Measurements from ENCODE around the gene GDF2.

GDF2 gene

DNA sequence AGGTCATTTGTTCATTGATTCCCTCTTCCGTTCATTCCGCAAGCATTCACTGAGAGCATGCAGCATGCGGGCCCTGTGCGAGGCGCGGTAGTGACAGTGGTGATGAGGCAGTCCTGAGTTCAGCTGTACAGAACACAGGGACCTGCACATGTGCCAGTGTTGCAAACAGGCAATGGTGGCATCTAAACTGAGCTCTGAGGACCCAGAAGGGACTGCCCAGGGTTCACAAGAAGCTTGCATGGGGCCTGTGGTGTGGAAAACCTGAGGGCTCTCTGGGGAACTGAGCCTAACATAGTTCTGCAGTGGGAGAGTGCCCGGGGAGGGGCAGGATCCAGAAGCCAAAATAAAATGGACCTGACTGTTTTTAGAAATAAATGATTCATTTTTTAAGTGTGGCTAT is 48.6 kb downstream of the GDF2 start:
- Histone ChIP-seq H3K23ac (ENCODE audit: low read length) (no peak overlapping the region), H3K4me1 (ENCODE audit: control insufficient read depth, low read depth, low read length) (no peaks in the 10 kb centered on the region), H4K5ac (ENCODE audit: low read length) (no peak overlapping the region), H3K27me3 (ENCODE audit: insufficient read depth, low read length, poor library complexity) (no peaks in the 10 kb centered on the region), H2BK15ac (replicated peaks; ENCODE audit: low read depth) (no peak overlapping the region), H3K18ac (ENCODE audit: low read length) (no peak overlapping the region), H2BK5ac (ENCODE audit: low read length) (no peak overlapping the region), H3K9ac (ENCODE audit: low read length) (no peak overlapping the region), H3K27ac (ENCODE audit: low read depth, low read length) (no peak overlapping the region), H2BK120ac (ENCODE audit: low read depth, low read length) (no peak overlapping the region), H3K4ac (ENCODE audit: low read depth, low read length) (no peak overlapping the region), H3K79me2 (ENCODE audit: control insufficient read depth, insufficient read depth, low read length) (no peaks in the 10 kb centered on the region), H4K8ac (ENCODE audit: low read depth, low read length) (no peak overlapping the region), H3K79me1 (ENCODE audit: low read length) (no peaks in the 10 kb centered on the region), H3K4me3 (ENCODE audit: low read length) (no peak overlapping the region), H2AK5ac (ENCODE audit: low read length) (no peak overlapping the region), H3K36me3 (ENCODE audit: control insufficient read depth, insufficient read depth, low read length) (no peaks in the 10 kb centered on the region), H3K56ac (ENCODE audit: low read length) (no peak overlapping the region), H3K4me2 (ENCODE audit: low read length) (no peak overlapping the region)
- no CpG with 5 or more reads among the region's 7 CpGs for WGBS (ENCODE audit: extremely low coverage, insufficient coverage, low lambda C conversion rate)
- DNase-seq = no peak

DNA sequence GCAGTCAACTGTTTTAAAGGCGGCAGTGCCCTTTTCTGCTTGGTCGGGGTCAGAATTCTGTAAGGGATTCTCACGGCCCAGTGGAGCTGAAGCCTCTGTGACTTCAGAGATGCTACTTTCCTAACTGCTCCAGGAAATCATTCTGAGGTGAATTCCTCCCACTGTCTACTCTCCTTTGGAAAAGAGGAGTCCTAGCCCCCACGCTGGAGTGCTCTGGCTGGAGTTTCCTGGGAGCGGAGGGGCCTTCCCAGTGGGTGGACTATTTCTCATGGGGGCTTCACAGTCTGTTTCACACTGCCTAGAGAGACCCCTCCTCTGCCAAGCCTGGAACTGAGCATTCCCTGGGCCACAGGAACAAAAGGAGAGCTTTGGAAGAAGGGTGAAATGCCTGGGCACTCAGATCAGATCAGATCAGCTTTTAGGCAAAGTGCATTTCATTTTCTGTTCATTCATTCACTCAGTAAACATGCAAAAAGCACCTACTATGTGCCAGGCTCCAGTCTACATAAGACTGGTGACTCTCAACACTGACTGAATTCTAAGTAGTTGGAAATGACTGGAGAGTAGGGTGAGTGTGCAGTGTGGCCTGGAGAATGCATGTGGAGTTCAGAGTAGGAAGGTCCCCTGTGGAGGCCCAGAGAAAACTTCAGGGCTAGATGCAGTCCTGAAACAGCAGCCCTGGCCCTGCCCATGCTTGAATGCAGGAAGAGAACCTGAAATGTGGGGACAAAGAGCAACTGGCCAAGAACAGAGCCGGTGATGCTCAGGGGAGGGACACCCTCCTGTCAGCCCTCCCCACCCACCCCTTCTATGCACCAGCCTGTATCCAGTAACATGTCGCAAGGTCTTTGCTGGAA is 49.6 kb downstream of the GDF2 start:
- Histone ChIP-seq H4K8ac (ENCODE audit: low read depth, low read length) (no peak overlapping the region), H3K27ac (ENCODE audit: low read depth, low read length) (no peak overlapping the region), H3K79me1 (ENCODE audit: low read length) (no peaks in the 10 kb centered on the region), H3K4me3 (ENCODE audit: low read length) (no peak overlapping the region), H3K36me3 (ENCODE audit: control insufficient read depth, insufficient read depth, low read length) (no peaks in the 10 kb centered on the region), H4K5ac (ENCODE audit: low read length) (no peak overlapping the region), H3K18ac (ENCODE audit: low read length) (no peak overlapping the region), H2BK120ac (ENCODE audit: low read depth, low read length) (no peak overlapping the region), H3K27me3 (ENCODE audit: insufficient read depth, low read length, poor library complexity) (no peaks in the 10 kb centered on the region), H3K4ac (ENCODE audit: low read depth, low read length) (no peak overlapping the region), H3K23ac (ENCODE audit: low read length) (no peak overlapping the region), H3K56ac (ENCODE audit: low read length) (no peak overlapping the region), H2AK5ac (ENCODE audit: low read length) (no peak overlapping the region), H2BK5ac (ENCODE audit: low read length) (no peak overlapping the region), H3K9ac (ENCODE audit: low read length) (no peak overlapping the region), H3K4me2 (ENCODE audit: low read length) (no peak overlapping the region), H3K79me2 (ENCODE audit: control insufficient read depth, insufficient read depth, low read length) (no peaks in the 10 kb centered on the region), H3K4me1 (ENCODE audit: control insufficient read depth, low read depth, low read length) (no peaks in the 10 kb centered on the region), H2BK15ac (replicated peaks; ENCODE audit: low read depth) (no peak overlapping the region)
- no CpG with 5 or more reads among the region's 7 CpGs for WGBS (ENCODE audit: extremely low coverage, insufficient coverage, low lambda C conversion rate)
- no peak for DNase-seq

- Histone ChIP-seq H3K4ac (ENCODE audit: low read depth, low read length) (no peak overlapping the region), H3K4me1 (ENCODE audit: control insufficient read depth, low read depth, low read length) (no peaks in the 10 kb centered on the region), H4K8ac (ENCODE audit: low read depth, low read length) (no peak overlapping the region), H3K36me3 (ENCODE audit: control insufficient read depth, insufficient read depth, low read length) (no peaks in the 10 kb centered on the region), H3K18ac (ENCODE audit: low read length) (no peak overlapping the region), H2BK120ac (ENCODE audit: low read depth, low read length) (no peak overlapping the region), H2BK15ac (replicated peaks; ENCODE audit: low read depth) (no peak overlapping the region), H3K23ac (ENCODE audit: low read length) (no peak overlapping the region), H2BK5ac (ENCODE audit: low read length) (no peak overlapping the region), H3K27me3 (ENCODE audit: insufficient read depth, low read length, poor library complexity) (no peaks in the 10 kb centered on the region), H3K56ac (ENCODE audit: low read length) (no peak overlapping the region), H4K5ac (ENCODE audit: low read length) (no peak overlapping the region), H3K79me2 (ENCODE audit: control insufficient read depth, insufficient read depth, low read length) (no peaks in the 10 kb centered on the region), H3K27ac (ENCODE audit: low read depth, low read length) (no peak overlapping the region), H2AK5ac (ENCODE audit: low read length) (no peak overlapping the region), H3K4me3 (ENCODE audit: low read length) (no peak overlapping the region), H3K79me1 (ENCODE audit: low read length) (no peaks in the 10 kb centered on the region), H3K9ac (ENCODE audit: low read length) (no peak overlapping the region), H3K4me2 (ENCODE audit: low read length) (no peak overlapping the region)
- WGBS (ENCODE audit: extremely low coverage, insufficient coverage, low lambda C conversion rate) = no CpG with 5 or more reads among the region's 6 CpGs
- DNase-seq = no peak
These were observed 50.5 kb downstream of the GDF2 start for GRCh38 chr10:47372726-47373125.

DNA sequence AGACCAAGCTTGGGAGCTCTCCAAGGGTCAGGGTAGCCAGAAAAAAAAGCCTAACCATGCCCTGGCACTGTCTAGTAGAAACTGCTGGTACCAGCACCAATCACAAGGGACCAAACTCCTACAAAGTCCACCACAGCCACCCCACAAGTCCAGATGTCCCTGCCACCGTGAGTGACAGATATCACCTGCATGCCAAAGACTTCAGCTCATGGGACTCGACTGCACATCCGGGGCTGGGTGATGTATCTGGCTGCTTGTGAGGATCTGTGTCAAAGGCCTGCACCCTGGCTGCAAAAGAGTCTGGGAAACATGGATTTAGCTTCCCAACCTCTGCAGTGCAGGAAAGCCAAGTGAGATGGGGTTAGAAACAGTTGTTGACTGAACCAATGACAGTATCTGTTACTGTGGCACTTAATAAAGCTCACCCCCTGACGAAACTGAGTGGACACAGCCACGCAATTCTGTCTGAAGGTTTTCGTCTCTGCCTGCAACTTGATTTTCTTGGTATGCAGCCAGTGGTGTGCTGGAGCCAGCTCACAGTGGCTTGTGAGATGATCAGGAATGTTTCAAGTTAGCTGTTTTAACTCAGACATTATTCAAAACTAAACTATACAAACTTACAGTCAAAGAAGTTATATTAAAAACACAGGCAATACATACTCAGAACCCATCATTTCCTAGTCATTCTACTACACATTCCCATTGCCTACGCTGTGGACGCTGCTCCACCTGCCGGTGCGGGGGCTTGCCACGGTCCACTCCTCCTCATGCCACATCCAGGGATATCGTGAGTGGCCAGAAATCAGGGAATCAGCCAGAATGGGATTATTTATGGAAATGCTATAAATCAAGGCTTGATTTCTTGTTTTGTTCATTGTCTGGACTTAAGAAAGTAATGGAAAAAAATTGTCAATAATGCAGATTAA is 52.6 kb downstream of the GDF2 start:
- WGBS (ENCODE audit: extremely low coverage, insufficient coverage, low lambda C conversion rate) = no CpG with 5 or more reads among the region's 12 CpGs
- H3K79me2 ChIP-seq (ENCODE audit: control insufficient read depth, insufficient read depth, low read length) = no peaks in the 10 kb centered on the region
- no peak overlapping the region for H2BK15ac ChIP-seq (replicated peaks; ENCODE audit: low read depth)

DNA sequence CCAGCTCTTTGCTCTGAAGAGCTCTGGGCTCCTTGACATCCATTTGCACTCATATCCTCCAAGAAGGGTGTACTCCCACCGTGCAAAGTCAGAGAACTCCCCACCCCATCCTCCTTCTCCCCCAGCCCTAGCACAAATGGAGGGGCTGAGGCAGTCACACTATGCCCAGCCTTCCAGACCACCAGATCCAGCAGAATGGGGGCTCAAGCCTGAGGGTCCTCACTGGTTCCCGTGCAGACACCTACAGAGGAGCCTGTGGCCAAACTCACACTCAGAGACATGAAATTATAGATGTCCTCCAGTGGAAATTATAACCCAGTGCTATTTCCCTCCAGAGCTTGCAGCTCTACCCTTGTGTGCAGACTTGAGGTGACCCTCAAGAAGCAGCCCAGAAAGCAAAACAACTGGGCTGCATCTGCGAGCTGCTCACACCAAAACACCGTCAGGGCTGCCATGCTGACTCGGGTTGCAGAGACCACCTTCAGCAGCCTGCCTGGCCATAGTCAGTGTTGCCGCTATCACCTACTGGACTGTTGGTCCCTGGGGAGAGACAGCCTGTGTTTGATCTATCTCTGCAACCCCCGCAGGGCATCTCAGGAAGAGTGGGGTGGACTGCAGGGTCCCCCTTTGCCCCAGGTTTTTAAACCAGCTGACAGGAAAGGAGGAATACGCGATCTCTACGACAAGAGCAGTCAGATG is 54.4 kb downstream of the GDF2 start:
- Histone ChIP-seq H3K4me1 (ENCODE audit: control insufficient read depth, low read depth, low read length) (no peaks in the 10 kb centered on the region), H3K4ac (ENCODE audit: low read depth, low read length) (no peak overlapping the region), H3K4me2 (ENCODE audit: low read length) (no peak overlapping the region), H4K8ac (ENCODE audit: low read depth, low read length) (no peak overlapping the region), H4K5ac (ENCODE audit: low read length) (no peak overlapping the region), H3K79me2 (ENCODE audit: control insufficient read depth, insufficient read depth, low read length) (no peaks in the 10 kb centered on the region), H3K79me1 (ENCODE audit: low read length) (no peaks in the 10 kb centered on the region), H2AK5ac (ENCODE audit: low read length) (no peak overlapping the region), H2BK15ac (replicated peaks; ENCODE audit: low read depth) (no peak overlapping the region), H3K36me3 (ENCODE audit: control insufficient read depth, insufficient read depth, low read length) (no peaks in the 10 kb centered on the region), H3K4me3 (ENCODE audit: low read length) (no peak overlapping the region), H3K18ac (ENCODE audit: low read length) (no peak overlapping the region), H2BK5ac (ENCODE audit: low read length) (no peak overlapping the region), H3K27ac (ENCODE audit: low read depth, low read length) (no peak overlapping the region), H3K27me3 (ENCODE audit: insufficient read depth, low read length, poor library complexity) (no peaks in the 10 kb centered on the region), H3K9ac (ENCODE audit: low read length) (no peak overlapping the region), H2BK120ac (ENCODE audit: low read depth, low read length) (no peak overlapping the region), H3K23ac (ENCODE audit: low read length) (no peak overlapping the region), H3K56ac (ENCODE audit: low read length) (no peak overlapping the region)
- no CpG with 5 or more reads among the region's 10 CpGs for WGBS (ENCODE audit: extremely low coverage, insufficient coverage, low lambda C conversion rate)
- DNase-seq = no peak

More for the DNA sequence above, 52.6 kb downstream of the GDF2 start:
- Histone ChIP-seq H3K79me1 (ENCODE audit: low read length) (no peaks in the 10 kb centered on the region), H3K23ac (ENCODE audit: low read length) (no peak overlapping the region), H3K9ac (ENCODE audit: low read length) (no peak overlapping the region), H4K8ac (ENCODE audit: low read depth, low read length) (no peak overlapping the region), H2AK5ac (ENCODE audit: low read length) (no peak overlapping the region), H3K4me2 (ENCODE audit: low read length) (no peak overlapping the region), H4K5ac (ENCODE audit: low read length) (no peak overlapping the region), H3K27ac (ENCODE audit: low read depth, low read length) (no peak overlapping the region), H3K27me3 (ENCODE audit: insufficient read depth, low read length, poor library complexity) (no peaks in the 10 kb centered on the region), H3K36me3 (ENCODE audit: control insufficient read depth, insufficient read depth, low read length) (no peaks in the 10 kb centered on the region), H2BK5ac (ENCODE audit: low read length) (no peak overlapping the region), H3K56ac (ENCODE audit: low read length) (no peak overlapping the region), H3K4me1 (ENCODE audit: control insufficient read depth, low read depth, low read length) (no peaks in the 10 kb centered on the region), H3K18ac (ENCODE audit: low read length) (no peak overlapping the region), H3K4ac (ENCODE audit: low read depth, low read length) (no peak overlapping the region), H2BK120ac (ENCODE audit: low read depth, low read length) (no peak overlapping the region), H3K4me3 (ENCODE audit: low read length) (no peak overlapping the region)
- no peak for DNase-seq
